T-cell (primary cell): ENCODE data around the gene LRRC2. TPM values are rescaled to one million over a fixed set of nuclear protein-coding genes. Genes with fewer than 3 reads are reported as not detected.

Experiments
- ATAC-seq, 4 experiments: fragments of 200-7000 bp in 3 of 4; fragments of 150-1000 bp in 1 of 4; cut with Tn5 transposase; replicated peaks in 1 of 4; 1 replicate in 3 of 4; 2 replicates in 1 of 4; pipeline ENCODE4 v1.10.0; 2021; ENCODE audit warnings: moderate library complexity in 3 of 4, mild to moderate bottlenecking in 2 of 4, moderate number of reproducible peaks in 1 of 4
- CTCF ChIA-PET, 2 donors: fragments of 300-600 bp; sonication (Branson Sonifier 250); formaldehyde crosslinking; loops; one replicate each; lab custom pipeline; 2022; ENCODE audit warnings: antibody characterized with exemption in 2 of 2; lab: Charles Lee
- POLR2A ChIA-PET, 2 donors: fragments of 300-600 bp; sonication (Branson Sonifier 250); formaldehyde crosslinking; loops; one replicate each; lab custom pipeline; 2022; ENCODE audit warnings: antibody characterized with exemption in 2 of 2; lab: Charles Lee
- DNase-seq, 35 experiments: peaks; one replicate each; pipeline versions ENCODE4 v3.0.0 to v3.0.0-alpha.2; 2013 to 2023
- H3K27ac ChIP-seq: one replicate; pipeline ENCODE4 v1.5.1; 2013; ENCODE audit warnings: low read length
- H3K27me3 ChIP-seq, 2 experiments: replicated peaks in 1 of 2; 1 replicate in 1 of 2; 2 replicates in 1 of 2; pipeline versions ENCODE4 v1.6.1 to v1.7.0; 2013; ENCODE audit warnings: low read length in 1 of 2, mixed read lengths in 1 of 2; ENCODE audit not compliant: control insufficient read depth in 2 of 2, insufficient read depth in 2 of 2; ENCODE audit errors: extremely low read depth in 1 of 2
- H3K36me3 ChIP-seq, 2 donors: 1 replicate in 1 of 2; 2 replicates in 1 of 2; pipeline versions ENCODE4 v1.6.1 to v1.7.0; 2013; ENCODE audit warnings: low read length in 1 of 2; ENCODE audit not compliant: control insufficient read depth in 2 of 2, insufficient read depth in 1 of 2; ENCODE audit errors: extremely low read depth in 1 of 2
- H3K4me1 ChIP-seq, 2 experiments: 1 replicate in 1 of 2; 2 replicates in 1 of 2; pipeline versions ENCODE4 v1.6.1 to v1.7.0; 2013; ENCODE audit warnings: low read length in 2 of 2, mixed read lengths in 1 of 2; ENCODE audit not compliant: insufficient read depth in 2 of 2, control insufficient read depth in 1 of 2; ENCODE audit errors: extremely low read depth in 1 of 2
- H3K4me3 ChIP-seq, 2 donors: 1 replicate in 1 of 2; 2 replicates in 1 of 2; pipeline versions ENCODE4 v1.5.1 to v1.7.0; 2013; ENCODE audit warnings: mild to moderate bottlenecking in 2 of 2, low read length in 1 of 2, moderate library complexity in 1 of 2; ENCODE audit not compliant: control insufficient read depth in 1 of 2; ENCODE audit errors: extremely low read depth in 1 of 2
- H3K9me3 ChIP-seq: 2 replicates; pipeline ENCODE4 v1.7.0; 2013
- H3K27ac Mint-ChIP-seq, 2 donors: one replicate each; pipeline ENCODE4 v1.8.0; 2020 to 2021; ENCODE audit warnings: mild to moderate bottlenecking in 2 of 2, mixed read lengths in 2 of 2
- H3K27me3 Mint-ChIP-seq, 2 donors: one replicate each; pipeline ENCODE4 v1.8.0; 2021 to 2022; ENCODE audit warnings: mixed read lengths in 2 of 2
- H3K36me3 Mint-ChIP-seq: one replicate; pipeline ENCODE4 v1.8.0; 2021; ENCODE audit warnings: mixed read lengths
- H3K4me1 Mint-ChIP-seq, 3 donors: one replicate each; pipeline ENCODE4 v1.8.0; 2020 to 2022; ENCODE audit warnings: mixed read lengths in 3 of 3, mild to moderate bottlenecking in 1 of 3
- H3K4me3 Mint-ChIP-seq, 3 donors: one replicate each; pipeline ENCODE4 v1.8.0; 2020 to 2022; ENCODE audit warnings: mild to moderate bottlenecking in 3 of 3, mixed read lengths in 3 of 3, moderate library complexity in 3 of 3
- H3K9me3 Mint-ChIP-seq, 3 donors: one replicate each; pipeline ENCODE4 v1.8.0; 2020 to 2022; ENCODE audit warnings: mixed read lengths in 3 of 3
- WGBS: methylation state at CpG from one replicate; pipeline ENCODE4 v1.1.5; 2013; ENCODE audit warnings: missing lambda C conversion rate; ENCODE audit not compliant: insufficient coverage; 5-methylcytosine and 5-hydroxymethylcytosine counted together
- total RNA-seq, 35 experiments: library from RNA in 6 of 35; stranded (reverse) in 6 of 35; fragments of 120-200 nt in 1 of 35; gene quantifications; one replicate each; pipeline versions ENCODE4 v1.2.1 to v1.2.4 and lab custom pipeline; 2013 to 2026

Gene LRRC2
- total RNA-seq, 5 donors from 2014 or later (not counting 1 experiment from before 2014, with no cell fraction given): 0.30 to 1.9 (median 1.0) TPM

DNA sequence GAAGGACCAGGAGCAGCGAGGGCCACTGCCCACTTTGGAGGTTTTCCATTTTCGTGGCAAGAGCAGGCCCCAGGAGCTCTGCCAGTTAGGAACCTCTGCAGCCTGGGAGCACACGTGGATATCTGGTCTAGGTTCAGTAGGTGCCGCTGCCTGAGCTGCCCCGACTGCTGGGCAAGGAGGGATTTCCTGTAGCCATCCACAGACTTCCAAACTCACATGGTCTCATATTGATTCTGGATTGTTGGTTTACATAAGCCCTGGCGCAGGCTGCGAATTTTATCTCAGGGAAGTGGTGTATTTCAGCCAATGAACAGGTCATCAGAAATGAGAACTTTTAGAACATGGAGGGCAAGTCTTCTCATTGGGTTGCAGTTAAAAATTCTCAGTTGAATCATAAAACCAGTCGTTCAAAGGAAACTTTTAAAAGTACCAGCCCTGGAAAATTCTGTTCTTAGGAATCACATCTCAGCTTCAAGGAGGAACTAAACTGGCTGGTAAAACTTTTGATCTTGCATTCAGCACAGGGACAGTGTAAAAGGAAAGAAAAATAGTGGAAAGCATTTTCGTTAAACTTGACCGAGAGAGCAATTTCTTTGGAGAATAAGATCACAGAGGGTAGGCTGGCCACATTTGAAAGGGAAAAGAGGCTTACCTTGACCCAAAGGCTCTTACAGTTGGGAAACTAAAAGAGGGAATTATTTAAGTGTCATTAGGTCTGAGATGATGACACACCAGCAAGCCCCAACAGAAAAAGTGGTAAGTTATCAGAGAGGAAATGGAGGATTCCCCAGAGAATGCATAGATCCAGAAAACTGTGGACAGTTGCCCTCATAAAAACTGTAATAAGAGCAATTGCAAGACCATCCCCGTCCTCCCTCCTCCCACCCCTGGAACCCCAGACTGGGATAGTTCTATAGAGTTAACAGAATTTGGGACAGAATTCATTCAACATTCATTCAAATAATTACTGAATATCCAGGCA, 74.7 kb downstream of the LRRC2 start:
- H3K4me3 Mint-ChIP-seq: no peak overlapping the region

DNA sequence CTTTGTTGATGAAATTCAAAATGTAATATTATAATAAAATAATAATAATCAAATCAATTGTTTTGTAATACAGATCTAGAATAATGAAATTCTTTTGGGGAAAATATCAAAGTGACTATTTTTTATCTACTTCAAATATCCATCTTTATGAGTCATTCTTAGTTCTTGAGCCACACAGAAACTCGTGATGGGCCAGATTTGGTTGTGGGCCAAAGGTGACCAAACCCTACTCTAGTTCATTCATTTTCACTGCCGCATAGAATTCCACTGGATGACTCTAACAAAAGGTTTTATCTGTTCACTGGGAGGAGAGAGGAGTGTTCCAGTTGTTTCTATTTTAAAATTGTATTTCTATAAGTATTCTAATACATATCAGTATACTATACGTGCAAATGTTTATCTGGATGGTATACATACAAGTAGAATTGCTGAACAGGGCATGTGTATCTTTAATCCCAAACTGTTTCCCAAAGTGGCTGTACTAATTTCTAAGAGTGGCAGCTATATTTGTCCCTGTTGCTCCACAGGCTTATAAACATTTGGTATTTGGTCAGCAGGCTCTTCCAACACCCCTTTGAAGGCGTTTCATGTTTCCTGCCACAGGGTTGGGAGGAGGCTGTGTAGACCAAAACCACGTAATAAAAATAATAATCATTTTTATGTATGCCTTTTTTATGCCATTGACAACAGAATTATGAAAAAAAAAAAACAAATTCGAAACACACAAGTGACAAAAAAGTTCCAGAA, 75.6 kb downstream of the LRRC2 start:
- Histone ChIP-seq H3K36me3 (no peaks in the 10 kb centered on the region), H3K27ac (no peak overlapping the region), H3K4me3 (no peak overlapping the region), H3K9me3 (no peaks in the 10 kb centered on the region), H3K4me1 (peaks cover 11 to 16% of the 10 kb centered on the region in 2 experiments), H3K27me3 (peaks cover 0 to under 1% of the 10 kb centered on the region in 2 experiments)
- no peak overlapping the region for H3K4me3 Mint-ChIP-seq
- ATAC-seq (no peak), DNase-seq (no peak)
- no peaks in the 10 kb centered on the region for H3K36me3 Mint-ChIP-seq
- ChIA-PET POLR2A (no interaction called here), CTCF (interaction anchor here (0.7 to 4.0 kb wide), 6 partner anchors 48 to 808 kb away, joined by 3 to 54 read pairs (median 36); no protein-coding TSS in a partner anchor)
- peaks cover 19 to 26% (median 19%) of the 10 kb centered on the region in 3 donors for H3K4me1 Mint-ChIP-seq
- H3K9me3 Mint-ChIP-seq: no peaks in the 10 kb centered on the region
- no peaks in the 10 kb centered on the region for H3K27me3 Mint-ChIP-seq
- peak overlapping the region in 1 of 2 donors; percentile 33 for H3K27ac Mint-ChIP-seq
- 43% methylated on average over 1 of the region's 6 CpGs for WGBS

More for the DNA sequence above, 74.7 kb downstream of the LRRC2 start:
- H3K36me3 Mint-ChIP-seq: no peaks in the 10 kb centered on the region
- Histone ChIP-seq H3K27ac (no peak overlapping the region), H3K27me3 (no peaks in the 10 kb centered on the region), H3K9me3 (no peaks in the 10 kb centered on the region), H3K4me3 (no peak overlapping the region), H3K36me3 (no peaks in the 10 kb centered on the region), H3K4me1 (peaks cover 12 to 16% of the 10 kb centered on the region in 2 experiments)
- no peak for ATAC-seq
- 95% methylated on average over 6 of the region's 11 CpGs for WGBS
- no peak for DNase-seq
- CTCF ChIA-PET: interaction anchor here (0.6 to 4.0 kb wide), 5 partner anchors 47 to 1522 kb away, joined by 3 to 54 read pairs (median 4); no protein-coding TSS in a partner anchor
- POLR2A ChIA-PET: no interaction called here
- H3K4me1 Mint-ChIP-seq: peaks cover 19 to 26% (median 19%) of the 10 kb centered on the region in 3 donors
- peak overlapping the region; percentile 17 to 37 for H3K27ac Mint-ChIP-seq
- no peaks in the 10 kb centered on the region for H3K27me3 Mint-ChIP-seq
- no peaks in the 10 kb centered on the region for H3K9me3 Mint-ChIP-seq

DNA sequence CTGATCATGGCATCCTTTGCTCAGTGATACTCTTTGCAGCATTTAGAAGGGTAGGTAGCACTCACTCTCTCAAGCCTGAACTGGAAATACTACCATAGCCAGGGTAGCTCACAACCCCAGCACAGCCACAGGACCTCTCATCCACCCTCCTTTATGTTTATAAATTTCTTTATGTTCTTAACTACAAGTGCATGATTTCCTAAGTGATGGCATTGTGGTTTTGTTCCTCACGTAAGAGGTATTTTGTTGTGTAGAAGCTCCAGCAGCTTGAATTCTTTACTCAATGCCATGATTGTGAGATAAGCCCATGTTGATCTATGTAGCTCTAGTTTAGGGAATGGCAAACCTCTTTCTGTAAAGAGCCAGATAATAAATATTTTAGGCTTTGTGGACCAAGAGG, 76.2 kb downstream of the LRRC2 start:
- Histone ChIP-seq H3K9me3 (no peaks in the 10 kb centered on the region), H3K4me1 (peaks cover 11 to 16% of the 10 kb centered on the region in 2 experiments), H3K4me3 (no peak overlapping the region), H3K36me3 (no peaks in the 10 kb centered on the region), H3K27me3 (peaks cover 0 to 7% of the 10 kb centered on the region in 2 experiments), H3K27ac (no peak overlapping the region)
- ChIA-PET POLR2A (no interaction called here), CTCF (interaction anchor here (0.6 to 4.0 kb wide), 13 partner anchors 9 to 203 kb away, joined by 3 to 54 read pairs (median 6); partner anchors contain the start of gene ALS2CL (in 1 of the 2))
- ATAC-seq (peak in 1 of 4 experiments; percentile 36), DNase-seq (peak in 1 of 35 experiments; percentile 18)
- Mint-ChIP-seq H3K27me3 (no peaks in the 10 kb centered on the region), H3K4me3 (no peak overlapping the region), H3K27ac (peak overlapping the region; percentile 48 to 79), H3K9me3 (no peaks in the 10 kb centered on the region), H3K4me1 (peaks cover 19 to 26% (median 19%) of the 10 kb centered on the region in 3 donors), H3K36me3 (no peaks in the 10 kb centered on the region)
- WGBS: no CpG with 5 or more reads among the region's 1 CpG

DNA sequence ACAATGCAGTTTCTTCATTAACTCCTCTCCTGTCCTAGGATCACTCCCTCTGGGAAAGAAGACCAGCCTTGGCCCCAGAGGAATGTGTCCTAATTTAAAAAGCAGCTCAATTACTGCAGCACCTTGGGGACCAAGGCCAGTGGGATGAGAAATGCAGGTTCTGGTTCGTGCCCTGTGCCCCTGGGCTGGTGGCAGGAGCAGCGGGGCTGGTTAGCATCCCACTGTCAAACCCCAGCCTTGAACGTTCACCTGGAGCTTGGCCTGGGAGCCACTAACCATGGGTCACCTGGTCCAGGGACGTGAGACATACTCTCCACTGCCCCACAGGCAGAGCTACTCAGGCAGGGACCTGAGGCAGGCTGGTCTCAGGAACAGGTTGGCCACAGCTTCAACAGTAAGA, 76.7 kb downstream of the LRRC2 start:
- no peaks in the 10 kb centered on the region for H3K27me3 Mint-ChIP-seq
- H3K4me3 ChIP-seq: no peak overlapping the region
- peaks cover 19 to 26% (median 19%) of the 10 kb centered on the region in 3 donors for H3K4me1 Mint-ChIP-seq
- no peaks in the 10 kb centered on the region for H3K9me3 Mint-ChIP-seq
- ChIA-PET POLR2A (no interaction called here), CTCF (interaction anchor here (0.6 to 4.0 kb wide), 24 partner anchors 8 to 204 kb away, joined by 3 to 54 read pairs (median 4); partner anchors contain the start of genes CCR5AS (in 2 of the 2), CCRL2 (in 2 of the 2), ALS2CL (in 1 of the 2) and RTP3 (in 1 of the 2))
- H3K36me3 Mint-ChIP-seq: no peaks in the 10 kb centered on the region
- peaks cover 11 to 16% of the 10 kb centered on the region in 2 experiments for H3K4me1 ChIP-seq
- DNase-seq (no peak), ATAC-seq (no peak)
- peak overlapping the region; percentile 79 to 85 for H3K27ac Mint-ChIP-seq
- peak overlapping the region in 2 of 3 donors; percentile 37 to 68 for H3K4me3 Mint-ChIP-seq
- H3K27ac ChIP-seq: no peak overlapping the region
- no peaks in the 10 kb centered on the region for H3K9me3 ChIP-seq
- peaks cover 0 to 9% of the 10 kb centered on the region in 2 experiments for H3K27me3 ChIP-seq
- 86% methylated on average over 4 of the region's 4 CpGs for WGBS
- no peaks in the 10 kb centered on the region for H3K36me3 ChIP-seq

DNA sequence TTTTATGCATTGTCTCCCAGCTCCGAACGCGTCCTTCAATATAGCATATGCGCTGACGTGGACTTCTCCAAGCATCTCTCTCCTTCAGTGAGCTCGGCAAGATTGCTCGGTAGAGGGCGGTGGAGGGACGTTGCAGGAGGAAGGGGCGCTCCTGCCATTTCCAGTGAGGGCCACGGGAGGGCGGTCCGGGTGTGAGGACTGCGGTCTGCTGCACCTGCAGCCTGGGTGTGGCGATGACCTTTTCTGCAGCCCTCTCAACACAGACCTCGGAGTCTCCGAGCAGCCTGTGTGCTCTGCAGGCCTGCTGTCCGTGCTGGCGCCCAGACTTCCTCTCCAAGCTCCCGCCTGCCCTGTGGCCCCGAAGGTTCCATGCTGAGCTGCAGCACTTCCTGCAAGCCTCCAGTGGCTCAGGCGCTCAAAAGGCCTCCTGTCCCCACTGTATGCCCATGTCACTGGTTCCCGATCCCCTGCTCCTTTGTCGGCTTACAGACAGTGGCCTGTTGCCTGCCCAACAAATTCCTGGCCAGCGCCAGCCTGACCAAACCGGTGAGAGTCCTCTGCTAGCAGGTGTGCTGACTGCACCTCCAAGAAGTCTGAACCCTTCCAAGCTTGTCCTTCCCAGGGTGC, 77.3 kb downstream of the LRRC2 start:
- 17% methylated on average over 18 of the region's 26 CpGs for WGBS
- H3K4me3 Mint-ChIP-seq: peak overlapping the region; percentile 37 to 68 (median 51)
- CTCF ChIA-PET: interaction anchor here (0.5 to 4.0 kb wide), 29 partner anchors 8 to 204 kb away, joined by 3 to 54 read pairs (median 4); partner anchors contain the start of genes CCR5AS (in 2 of the 2), CCRL2 (in 2 of the 2), ALS2CL (in 1 of the 2) and RTP3 (in 1 of the 2)
- H3K27me3 Mint-ChIP-seq: no peaks in the 10 kb centered on the region
- H3K27ac ChIP-seq: no peak overlapping the region
- no peaks in the 10 kb centered on the region for H3K36me3 ChIP-seq
- H3K4me1 ChIP-seq: peaks cover 11 to 16% of the 10 kb centered on the region in 2 experiments
- H3K27me3 ChIP-seq: peaks cover 0 to 9% of the 10 kb centered on the region in 2 experiments
- DNase-seq (peak; percentile 78 to 96 (median 90)), ATAC-seq (peak; percentile 95 to 98 (median 96))
- H3K4me1 Mint-ChIP-seq: peaks cover 19 to 26% (median 19%) of the 10 kb centered on the region in 3 donors
- peak overlapping the region; percentile 35 to 52 for H3K4me3 ChIP-seq
- peak overlapping the region; percentile 75 to 85 for H3K27ac Mint-ChIP-seq
- no peaks in the 10 kb centered on the region for H3K9me3 ChIP-seq
- no peaks in the 10 kb centered on the region for H3K9me3 Mint-ChIP-seq
- no peaks in the 10 kb centered on the region for H3K36me3 Mint-ChIP-seq
- POLR2A ChIA-PET: interaction anchor here in 1 of 2 donors (0.7 kb wide), 1 partner anchor 141 kb away, joined by 4 read pairs; no protein-coding TSS in a partner anchor
